ENCODE data around the gene FAM117A. TPM values are rescaled to one million over a fixed set of nuclear protein-coding genes. Genes with fewer than 3 reads are reported as not detected.

FAM117A gene
- total and polyA plus RNA-seq, 2 donors (not counting 3 experiments of a cell fraction or from before 2014, with no cell fraction given): 12.2 to 24.1 TPM

DNA sequence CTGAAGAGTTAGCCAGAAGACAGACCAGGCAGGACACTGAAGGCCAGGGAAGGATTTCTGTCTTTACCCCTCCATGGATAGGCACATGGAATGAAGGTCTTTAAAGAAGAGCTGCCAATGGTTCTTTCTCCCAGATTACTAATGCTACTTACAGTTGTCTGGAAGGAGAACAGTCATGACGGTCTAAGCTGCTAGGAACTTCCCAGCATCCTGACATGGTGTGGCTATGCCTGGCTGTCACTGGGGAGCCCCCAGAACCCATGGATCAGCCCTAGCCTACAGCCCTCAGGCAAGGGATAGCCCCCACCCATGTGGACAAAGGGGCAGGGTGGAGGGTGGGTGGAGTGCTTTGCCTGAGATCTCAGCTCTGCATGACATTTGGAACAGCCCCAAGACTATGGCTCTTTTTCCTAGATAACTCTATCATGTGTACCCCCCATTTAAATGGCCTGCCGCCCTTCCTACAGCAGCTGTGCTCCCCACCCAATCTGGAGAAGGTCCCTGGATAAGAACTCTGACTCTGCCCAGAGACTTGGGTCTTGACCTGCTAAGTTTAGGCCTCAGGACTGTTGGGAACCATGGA lies 15.3 kb upstream of the FAM117A start:
- intact Hi-C loops (cut with micrococcal nuclease): loop anchor here (1.0 to 2.0 kb wide), 2 partner anchors 71 to 210 kb away; no protein-coding TSS in a partner anchor
- no peaks in the 10 kb centered on the region for H3K36me3 ChIP-seq (ENCODE audit: control insufficient read depth in 2 of 2, extremely low read depth in 1 of 2, insufficient read depth in 2 of 2, low read length in 2 of 2)
- H3K79me2 ChIP-seq (ENCODE audit: control insufficient read depth, insufficient read depth, low read length): no peaks in the 10 kb centered on the region
- H3K4me2 ChIP-seq (ENCODE audit: insufficient read depth, low read length): no peak overlapping the region
- H3K27me3 ChIP-seq (ENCODE audit: control insufficient read depth in 2 of 2, insufficient read depth in 2 of 2, low read length in 2 of 2): no peaks in the 10 kb centered on the region
- no peaks in the 10 kb centered on the region for H4K20me1 ChIP-seq (replicated peaks; ENCODE audit: control insufficient read depth, extremely low read depth, insufficient read depth, low read length)
- H3K9ac ChIP-seq (replicated peaks; ENCODE audit: extremely low read depth, insufficient read depth, low read length): no peak overlapping the region
- POLR2A ChIA-PET: interaction anchor here (0.9 kb wide), 1 partner anchor 71 kb away, joined by 3 read pairs; the partner anchor contains the start of gene SLC35B1
- CTCF ChIA-PET: interaction anchor here (0.6 to 2.3 kb wide), 7 partner anchors 49 to 221 kb away, joined by 3 to 27 read pairs (median 4); partner anchors contain the start of gene SLC35B1
- H3K9me3 ChIP-seq (replicated peaks; ENCODE audit: control insufficient read depth, insufficient read depth, low read length): no peaks in the 10 kb centered on the region
- no TSS peak for BruUV-seq (replicated peaks)
- dilution Hi-C loops (cut with MboI; ENCODE audit: extremely low pct_ligation_motif_present, low sequenced_read_pairs): no loop called here
- no peaks in the 10 kb centered on the region for H3K9me1 ChIP-seq (replicated peaks; ENCODE audit: control insufficient read depth, extremely low read depth, insufficient read depth, low read length)
- DNase-seq (ENCODE audit: low read depth, low spot score) (no peak), FAIRE-seq (peak; percentile 62)
- H2AFZ ChIP-seq (ENCODE audit: low read depth, low read length): no peak overlapping the region
- no peak overlapping the region for H3K4me3 ChIP-seq (replicated peaks in 1 of 3; ENCODE audit: insufficient read depth in 1 of 3, low read depth in 1 of 3, low read length in 3 of 3)
- no peak overlapping the region for H3K27ac ChIP-seq (ENCODE audit: insufficient read depth, low read depth, low read length)
- TF ChIP-seq GATA2 (IDR thresholded peaks at IDR 0.05; ENCODE audit: insufficient read depth, insufficient read length, low read depth, low read length): no peak
- TF ChIP-seq POLR2A (IDR thresholded peaks at IDR 0.05; ENCODE audit: low read depth, low read length): no peak
- TF ChIP-seq, protein P1, sequence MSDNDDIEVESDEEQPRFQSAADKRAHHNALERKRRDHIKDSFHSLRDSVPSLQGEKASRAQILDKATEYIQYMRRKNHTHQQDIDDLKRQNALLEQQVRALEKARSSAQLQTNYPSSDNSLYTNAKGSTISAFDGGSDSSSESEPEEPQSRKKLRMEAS (IDR thresholded peaks at IDR 0.05; ENCODE audit: insufficient read depth, insufficient read length): no peak
- TF ChIP-seq JUN (IDR thresholded peaks at IDR 0.05; ENCODE audit: borderline replicate concordance, insufficient read depth, insufficient read length, low read depth): no peak
- no peak for TF ChIP-seq POLR2AphosphoS5 (IDR thresholded peaks at IDR 0.05; ENCODE audit: insufficient read depth, low read depth, low read length)
- TF ChIP-seq MYC (IDR thresholded peaks at IDR 0.05; ENCODE audit: low read depth, low read length): no peak
- no peak for TF ChIP-seq FOS (IDR thresholded peaks at IDR 0.05; ENCODE audit: borderline replicate concordance, insufficient read depth, low read length)
- TF ChIP-seq EZH2 (IDR thresholded peaks at IDR 0.05; ENCODE audit: borderline replicate concordance, low read depth, low read length, severe bottlenecking): no peak
- no peak for TF ChIP-seq CTCF (IDR thresholded peaks at IDR 0.05; ENCODE audit: extremely low read depth in 1 of 2, insufficient read depth in 1 of 2, low read depth in 1 of 2, low read length in 2 of 2)
- peaks cover 26% of the 10 kb centered on the region for H3K4me1 ChIP-seq (ENCODE audit: control insufficient read depth, extremely low read depth, insufficient read depth, low read length)

Data from endothelial cell of umbilical vein (primary cell).